ENCODE data around the gene PTGER3.

The PTGER3 gene

DNA sequence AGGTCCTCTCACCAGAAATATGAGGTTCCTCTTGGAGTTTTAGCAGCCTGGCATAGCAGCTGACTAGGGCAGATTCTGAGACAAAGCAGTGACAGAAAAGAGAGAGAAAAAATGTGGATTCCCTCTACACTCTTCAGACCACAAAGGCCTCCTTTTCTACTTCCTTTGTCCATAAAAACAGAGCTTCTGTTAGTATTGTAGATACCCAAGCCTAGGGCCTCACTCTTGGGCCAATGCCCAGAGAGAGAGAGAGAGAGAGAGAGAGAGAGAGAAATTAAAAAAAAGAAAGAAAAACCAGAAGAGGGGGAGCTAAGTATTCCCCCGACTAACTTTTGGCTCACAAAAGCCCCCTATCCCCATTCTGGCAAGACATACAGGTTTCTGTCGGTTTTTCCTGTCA, 35.7 kb upstream of the PTGER3 start:
- H3K79me2 ChIP-seq (ENCODE audit: low read length) = peaks cover 26% of the 10 kb centered on the region
- H3K9ac ChIP-seq (ENCODE audit: low read length) = no peak overlapping the region
- H2AFZ ChIP-seq (ENCODE audit: low read depth, low read length) = no peak overlapping the region
- no peaks in the 10 kb centered on the region for H3K36me3 ChIP-seq (replicated peaks; ENCODE audit: low read depth, low read length)
- peaks cover 12% of the 10 kb centered on the region for H4K20me1 ChIP-seq (ENCODE audit: insufficient read depth, low read length)
- no peak overlapping the region for H3K27ac ChIP-seq (ENCODE audit: low read length)
- TF ChIP-seq EZH2phosphoT487 (IDR thresholded peaks at IDR 0.05; ENCODE audit: low read depth) = no peak
- TF ChIP-seq, protein P1, sequence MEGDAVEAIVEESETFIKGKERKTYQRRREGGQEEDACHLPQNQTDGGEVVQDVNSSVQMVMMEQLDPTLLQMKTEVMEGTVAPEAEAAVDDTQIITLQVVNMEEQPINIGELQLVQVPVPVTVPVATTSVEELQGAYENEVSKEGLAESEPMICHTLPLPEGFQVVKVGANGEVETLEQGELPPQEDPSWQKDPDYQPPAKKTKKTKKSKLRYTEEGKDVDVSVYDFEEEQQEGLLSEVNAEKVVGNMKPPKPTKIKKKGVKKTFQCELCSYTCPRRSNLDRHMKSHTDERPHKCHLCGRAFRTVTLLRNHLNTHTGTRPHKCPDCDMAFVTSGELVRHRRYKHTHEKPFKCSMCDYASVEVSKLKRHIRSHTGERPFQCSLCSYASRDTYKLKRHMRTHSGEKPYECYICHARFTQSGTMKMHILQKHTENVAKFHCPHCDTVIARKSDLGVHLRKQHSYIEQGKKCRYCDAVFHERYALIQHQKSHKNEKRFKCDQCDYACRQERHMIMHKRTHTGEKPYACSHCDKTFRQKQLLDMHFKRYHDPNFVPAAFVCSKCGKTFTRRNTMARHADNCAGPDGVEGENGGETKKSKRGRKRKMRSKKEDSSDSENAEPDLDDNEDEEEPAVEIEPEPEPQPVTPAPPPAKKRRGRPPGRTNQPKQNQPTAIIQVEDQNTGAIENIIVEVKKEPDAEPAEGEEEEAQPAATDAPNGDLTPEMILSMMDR (IDR thresholded peaks at IDR 0.05; ENCODE audit: low read depth, low read length) = no peak
- H3K4me2 ChIP-seq (ENCODE audit: low read length) = no peak overlapping the region
- no peaks in the 10 kb centered on the region for H3K27me3 ChIP-seq (ENCODE audit: low read depth, low read length)
- H3K4me1 ChIP-seq (ENCODE audit: low read length) = peaks cover 9% of the 10 kb centered on the region
- H3K4me3 ChIP-seq (ENCODE audit: low read length) = no peak overlapping the region
- no peaks in the 10 kb centered on the region for H3K9me3 ChIP-seq (ENCODE audit: insufficient read depth, low read length)

DNA sequence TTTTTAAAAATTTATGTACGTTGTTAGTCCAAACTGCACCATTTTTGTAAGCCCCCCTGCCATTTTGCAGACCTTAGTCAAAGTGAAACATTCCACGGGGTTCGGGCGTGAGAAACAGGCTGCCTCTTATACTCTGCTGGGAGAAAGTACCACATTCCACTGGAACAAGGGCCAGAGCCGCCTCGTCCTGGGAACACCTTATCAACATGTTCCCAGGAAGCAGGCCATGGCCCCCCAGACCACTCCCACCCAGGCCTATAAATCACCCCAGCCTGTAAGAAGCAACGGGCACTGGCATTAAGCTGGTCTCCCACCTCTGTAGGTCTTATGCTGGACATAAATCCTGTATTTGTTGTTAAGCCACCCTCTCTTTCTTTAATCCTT, 34.1 kb upstream of the PTGER3 start:
- Histone ChIP-seq H2AFZ (ENCODE audit: low read depth, low read length) (peak overlapping the region; percentile 31; the same call in 1 of the 2 replicates), H3K9ac (ENCODE audit: low read length) (peak overlapping the region; percentile 57), H3K9me3 (ENCODE audit: insufficient read depth, low read length) (no peaks in the 10 kb centered on the region), H3K27me3 (ENCODE audit: low read depth, low read length) (no peaks in the 10 kb centered on the region), H3K4me3 (ENCODE audit: low read length) (peak overlapping the region; percentile 89), H3K4me2 (ENCODE audit: low read length) (peak overlapping the region; percentile 73), H3K27ac (ENCODE audit: low read length) (no peak overlapping the region), H4K20me1 (ENCODE audit: insufficient read depth, low read length) (peaks cover 12% of the 10 kb centered on the region), H3K36me3 (replicated peaks; ENCODE audit: low read depth, low read length) (peaks cover 3% of the 10 kb centered on the region), H3K4me1 (ENCODE audit: low read length) (peaks cover 9% of the 10 kb centered on the region), H3K79me2 (ENCODE audit: low read length) (peaks cover 41% of the 10 kb centered on the region)
- TF ChIP-seq, protein P1 (IDR thresholded peaks at IDR 0.05; ENCODE audit: low read depth, low read length) = no peak
- no peak for TF ChIP-seq EZH2phosphoT487 (IDR thresholded peaks at IDR 0.05; ENCODE audit: low read depth)

DNA sequence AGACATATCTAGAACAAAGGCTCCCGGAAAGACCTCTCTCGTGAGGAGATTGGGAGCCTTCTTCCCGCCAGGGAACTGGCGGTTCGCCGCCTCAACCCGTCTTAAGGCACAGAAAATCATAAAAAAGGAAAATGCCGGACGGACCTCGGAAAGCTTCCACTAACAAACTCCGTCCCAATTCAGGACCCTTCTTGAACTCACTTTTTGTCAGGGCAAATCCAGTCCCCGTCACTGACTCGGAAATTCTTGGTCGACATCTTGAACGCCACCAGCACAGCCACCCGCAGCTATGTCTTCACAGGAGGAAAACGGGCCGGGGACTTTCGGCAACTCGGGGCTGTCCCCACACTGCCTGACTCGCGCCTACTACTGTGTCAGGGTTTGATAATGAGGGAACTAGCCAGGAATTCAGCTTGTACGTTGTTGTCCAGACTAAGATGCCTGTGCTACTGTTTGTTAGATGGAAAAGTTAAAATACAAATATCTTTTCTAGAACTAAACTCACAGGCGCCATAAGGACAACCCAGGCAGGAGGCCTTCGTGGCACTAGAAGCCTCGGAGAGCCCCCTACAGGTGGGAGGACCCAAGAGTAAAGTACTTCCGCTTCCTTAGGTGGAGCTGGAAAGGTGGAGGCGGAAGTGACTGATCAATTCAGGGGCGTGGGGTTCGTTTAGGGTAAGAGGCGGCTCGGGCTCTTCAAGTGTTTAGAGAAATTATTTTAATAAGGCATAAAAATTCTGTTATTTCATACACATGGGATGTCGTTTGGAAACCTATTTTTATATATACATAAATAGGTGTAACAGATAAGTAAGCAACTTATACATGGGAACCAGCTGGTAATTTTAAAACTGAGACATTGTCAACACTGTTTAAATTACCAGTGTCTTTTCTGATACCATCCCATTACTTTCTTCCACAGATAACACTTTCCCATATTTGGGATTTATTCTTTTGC, 33.4 kb upstream of the PTGER3 start, which contains the start of gene ZRANB2:
Gene ZRANB2, minus strand, starts transcription at position 297 of the 958 bp plus-strand sequence. Its CDS starts 40 bp downstream, at position 257.
- H3K4me1 ChIP-seq (ENCODE audit: low read length) = peaks cover 9% of the 10 kb centered on the region
- H3K4me3 ChIP-seq (ENCODE audit: low read length) = peak within 1 kb of the TSS; percentile 89
- H3K4me2 ChIP-seq (ENCODE audit: low read length) = peak within 1 kb of the TSS; percentile 77
- no peaks in the 10 kb centered on the region for H3K9me3 ChIP-seq (ENCODE audit: insufficient read depth, low read length)
- H2AFZ ChIP-seq (ENCODE audit: low read depth, low read length) = peak within 1 kb of the TSS; percentile 31; the same call in 1 of the 2 replicates
- H3K27ac ChIP-seq (ENCODE audit: low read length) = peak within 1 kb of the TSS; percentile 78
- H3K27me3 ChIP-seq (ENCODE audit: low read depth, low read length) = no peaks in the 10 kb centered on the region
- H3K36me3 ChIP-seq (replicated peaks; ENCODE audit: low read depth, low read length) = peaks cover 9% of the 10 kb centered on the region
- peak within 1 kb of the TSS; percentile 94 for H3K9ac ChIP-seq (ENCODE audit: low read length)
- peaks cover 12% of the 10 kb centered on the region for H4K20me1 ChIP-seq (ENCODE audit: insufficient read depth, low read length)
- peaks cover 47% of the 10 kb centered on the region for H3K79me2 ChIP-seq (ENCODE audit: low read length)
- TF ChIP-seq, protein P1 (IDR thresholded peaks at IDR 0.05; ENCODE audit: low read depth, low read length) = peak; percentile 58
- TF ChIP-seq EZH2phosphoT487 (IDR thresholded peaks at IDR 0.05; ENCODE audit: low read depth) = no peak

DNA sequence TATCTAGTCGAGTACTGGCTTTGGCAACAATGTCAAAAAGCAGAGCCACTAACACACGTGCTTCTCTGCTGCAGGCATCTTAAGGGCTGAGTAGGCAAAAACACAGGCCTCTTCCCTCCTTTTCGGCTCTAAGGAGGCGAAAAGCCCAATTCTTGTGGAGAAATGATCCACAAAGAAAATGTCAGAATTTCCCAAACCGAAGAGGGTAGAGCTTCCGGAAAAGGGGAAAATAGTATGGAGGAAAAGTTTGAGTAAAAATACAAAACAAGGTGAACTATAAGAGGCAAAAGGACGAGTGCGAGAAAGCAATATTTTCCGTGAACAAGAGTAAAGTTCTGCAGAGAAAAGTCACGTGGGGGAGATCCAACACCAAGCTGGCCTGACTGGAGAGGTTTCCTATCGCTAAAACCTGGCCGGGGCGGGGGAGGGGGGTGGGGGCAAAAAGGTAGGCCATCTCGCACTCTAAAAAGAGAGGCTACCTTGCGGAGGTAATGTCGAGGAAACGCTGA, 32.7 kb upstream of the PTGER3 start:
- Histone ChIP-seq H2AFZ (ENCODE audit: low read depth, low read length) (no peak overlapping the region), H3K27me3 (ENCODE audit: low read depth, low read length) (no peaks in the 10 kb centered on the region), H3K4me1 (ENCODE audit: low read length) (peaks cover 9% of the 10 kb centered on the region), H3K4me2 (ENCODE audit: low read length) (peak overlapping the region; percentile 77), H4K20me1 (ENCODE audit: insufficient read depth, low read length) (peaks cover 12% of the 10 kb centered on the region), H3K9me3 (ENCODE audit: insufficient read depth, low read length) (no peaks in the 10 kb centered on the region), H3K27ac (ENCODE audit: low read length) (peak overlapping the region; percentile 78), H3K4me3 (ENCODE audit: low read length) (peak overlapping the region; percentile 89), H3K79me2 (ENCODE audit: low read length) (peaks cover 55% of the 10 kb centered on the region), H3K36me3 (replicated peaks; ENCODE audit: low read depth, low read length) (peaks cover 15% of the 10 kb centered on the region), H3K9ac (ENCODE audit: low read length) (peak overlapping the region; percentile 94)
- TF ChIP-seq EZH2phosphoT487 (IDR thresholded peaks at IDR 0.05; ENCODE audit: low read depth) = no peak
- TF ChIP-seq, protein P1 (IDR thresholded peaks at IDR 0.05; ENCODE audit: low read depth, low read length) = no peak
